Inferior parietal cortex (tissue), 1 donor: ENCODE results near the gene MAPK8IP3.

Experiments
- DNase-seq: peaks from one replicate; pipeline ENCODE4 v3.0.0-alpha.2; 2016; ENCODE audit errors: extremely low spot score

MAPK8IP3 gene

DNA sequence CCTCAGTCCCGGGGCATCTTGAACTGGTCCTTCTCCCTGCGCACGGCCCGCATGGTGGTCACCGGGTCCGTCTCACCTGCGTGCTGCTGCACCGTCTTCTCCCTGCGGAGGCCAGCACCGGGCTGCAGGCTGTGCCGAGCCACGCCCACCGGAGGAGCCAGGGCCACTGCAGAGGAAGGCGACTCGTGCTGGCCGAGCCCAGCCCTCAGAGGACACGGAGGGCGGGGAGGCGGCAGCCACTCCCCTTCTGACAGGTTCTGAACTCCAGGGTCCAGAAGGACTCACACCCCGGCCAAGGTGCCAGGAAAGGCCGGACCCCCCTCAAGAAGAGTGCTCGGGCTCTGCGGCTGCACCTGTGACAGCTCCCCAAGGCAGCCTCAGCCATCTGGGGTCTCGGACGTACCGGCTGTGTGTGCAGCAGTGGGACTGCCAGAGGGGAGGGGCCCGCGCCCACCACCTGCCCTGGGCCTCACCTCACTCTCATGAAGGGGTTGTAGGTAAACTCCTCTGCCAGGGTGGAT lies 103.3 kb downstream of the MAPK8IP3 start:
- DNase-seq: no peak

DNA sequence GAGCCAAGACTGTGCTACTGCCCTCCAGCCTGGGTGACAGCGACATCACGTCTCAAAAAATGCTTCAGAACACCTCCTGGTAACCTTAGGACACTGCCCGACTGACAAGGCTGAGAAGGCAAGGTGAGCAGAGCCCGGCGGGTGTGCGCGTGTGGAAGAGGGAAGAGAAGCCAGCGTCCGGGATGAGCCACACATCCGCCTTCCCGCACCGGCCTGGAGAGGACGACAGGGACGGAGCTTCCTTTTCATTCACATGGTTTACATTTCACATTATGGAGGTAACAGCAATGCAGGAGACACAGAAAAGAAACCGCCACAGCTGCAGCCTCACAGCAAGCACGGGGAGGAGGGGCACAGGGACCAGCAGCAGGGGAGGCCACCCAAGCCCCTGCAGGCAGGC lies 104.1 kb downstream of the MAPK8IP3 start:
- no peak for DNase-seq

DNA sequence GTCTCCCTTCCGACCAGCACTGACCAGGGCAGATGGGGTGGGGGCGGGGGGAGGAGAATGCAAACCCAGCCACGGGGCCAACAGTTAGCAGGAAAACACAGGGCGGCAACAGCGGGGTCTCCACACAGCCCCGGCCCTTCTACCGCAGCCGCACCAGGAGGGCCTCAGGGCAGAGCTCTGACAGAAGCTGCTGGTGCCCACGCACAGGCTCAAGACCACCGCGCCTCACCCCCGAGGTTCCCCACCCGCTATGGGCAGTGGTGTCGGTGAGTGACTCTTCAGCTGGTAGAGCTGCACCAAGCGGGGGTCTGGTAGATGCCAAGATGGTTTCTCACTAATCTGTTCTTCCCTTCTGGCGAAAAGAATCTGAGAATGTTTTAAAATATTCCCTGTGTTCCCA lies 104.5 kb downstream of the MAPK8IP3 start:
- DNase-seq: no peak

DNA sequence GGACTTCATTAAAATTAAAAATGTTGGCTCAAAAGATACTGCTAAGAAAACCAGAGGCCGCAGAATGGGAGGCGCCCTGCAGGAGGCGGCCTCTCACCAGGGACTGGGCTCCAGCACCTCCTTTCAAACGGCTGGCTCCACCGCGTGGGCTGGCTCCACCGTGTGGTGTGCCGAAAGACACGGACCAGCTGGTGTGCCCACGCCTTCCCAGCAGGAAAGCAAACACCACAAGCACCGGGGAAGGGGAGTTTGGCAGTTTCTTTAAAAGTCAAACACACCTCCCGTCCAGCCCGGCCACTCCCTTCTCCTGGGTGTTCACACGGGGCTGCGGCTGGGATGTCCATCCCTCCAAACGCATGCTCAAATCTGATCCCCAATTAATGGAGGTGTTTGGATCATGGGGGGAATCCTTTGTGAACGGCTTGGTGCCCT lies 106.8 kb downstream of the MAPK8IP3 start:
- peak; percentile 38 for DNase-seq

DNA sequence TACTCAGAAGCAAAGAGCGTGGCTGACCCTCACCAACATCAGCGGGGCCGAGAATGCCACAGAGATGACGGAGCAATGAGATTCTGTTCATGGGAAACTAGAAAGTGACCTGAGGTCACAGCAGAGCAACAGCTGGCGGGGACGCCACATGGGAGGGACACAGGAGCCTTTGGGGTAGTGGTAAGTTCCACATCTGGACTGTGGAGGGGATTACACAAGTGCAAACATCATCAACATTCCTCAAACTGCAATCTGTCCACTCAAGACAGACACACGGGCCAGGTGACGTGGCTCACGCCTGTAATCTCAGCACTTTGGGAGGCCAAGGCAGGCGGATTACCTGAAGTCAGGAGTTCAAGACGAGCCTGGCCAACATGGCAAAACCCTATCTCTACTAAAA lies 109.5 kb downstream of the MAPK8IP3 start:
- no peak for DNase-seq

DNA sequence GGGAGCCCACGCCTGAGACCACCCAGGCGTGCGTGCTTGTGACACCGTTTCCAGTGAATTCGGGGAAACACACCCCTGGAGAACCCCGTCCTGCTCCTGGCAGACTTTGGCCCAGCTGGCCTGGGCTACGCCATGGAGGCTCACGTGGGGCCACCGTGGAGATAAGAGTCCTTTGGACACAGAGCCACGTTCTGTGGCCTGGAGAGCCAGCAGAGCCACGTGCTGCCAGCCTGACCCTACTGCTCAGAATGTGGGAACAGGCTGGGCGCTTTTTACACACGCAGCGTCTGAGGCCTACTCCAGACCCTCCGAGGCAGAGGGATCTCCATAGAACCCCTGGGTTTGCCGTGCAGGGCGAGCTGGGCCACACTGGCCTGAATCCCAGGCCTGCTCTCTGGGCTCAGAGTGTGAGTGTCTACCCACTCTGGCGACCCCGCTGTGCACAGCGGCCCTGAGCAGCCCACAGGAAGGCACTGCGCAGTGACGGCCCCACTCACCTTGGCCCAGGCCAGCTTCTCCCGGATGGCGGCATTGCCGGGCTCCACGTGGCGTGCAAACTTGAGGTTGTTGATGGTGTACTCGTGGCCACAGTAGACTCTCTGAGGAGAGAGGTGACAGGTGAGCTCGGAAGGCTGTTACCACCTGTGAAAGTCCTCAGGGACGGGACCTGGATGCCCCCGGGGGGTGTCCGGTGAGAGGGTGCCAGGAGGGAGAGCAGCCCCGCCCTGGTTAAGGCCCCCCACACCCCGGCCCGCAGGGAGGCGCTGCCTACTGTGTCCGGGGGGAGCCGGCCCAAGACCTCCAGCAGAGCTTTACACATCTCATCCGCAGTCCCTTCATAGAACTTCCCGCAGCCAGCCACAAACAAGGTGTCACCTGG lies 110.6 kb downstream of the MAPK8IP3 start:
- DNase-seq: no peak

DNA sequence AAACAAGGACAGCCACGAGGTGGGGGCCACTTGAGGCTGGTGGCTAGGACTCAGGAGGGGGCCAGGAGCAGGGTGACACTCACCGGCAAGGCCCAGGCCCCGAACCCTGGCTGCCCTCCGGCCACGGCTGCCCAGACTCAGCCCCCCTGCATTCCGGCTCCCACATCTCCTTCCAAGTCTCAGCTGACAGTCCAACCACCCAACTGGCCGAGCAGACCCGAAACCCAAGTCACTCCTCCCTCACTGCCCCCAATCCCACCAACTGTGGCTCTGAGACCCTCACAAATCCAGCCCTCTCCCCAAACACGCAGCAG lies 111.2 kb downstream of the MAPK8IP3 start:
- DNase-seq: no peak

DNA sequence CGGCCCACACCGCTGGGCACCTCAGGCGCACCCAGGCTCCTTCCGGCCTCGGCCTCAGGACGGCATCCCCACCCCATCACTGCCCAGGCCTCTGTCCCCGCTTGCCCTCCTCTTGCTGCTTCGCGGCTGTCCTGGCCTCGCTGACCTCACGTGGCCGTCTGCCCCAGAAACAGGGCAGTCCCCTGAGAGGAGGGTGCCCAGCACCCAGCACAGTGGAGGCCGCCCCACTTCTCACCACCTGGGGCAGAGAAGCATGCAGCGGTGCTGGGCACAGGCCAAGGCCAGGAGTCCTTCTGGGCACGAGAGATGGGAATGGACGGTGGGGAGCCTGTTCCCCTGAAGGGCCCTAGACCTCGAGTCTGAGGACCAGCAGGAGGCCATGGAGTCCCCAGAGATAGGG lies 111.7 kb downstream of the MAPK8IP3 start:
- no peak for DNase-seq

DNA sequence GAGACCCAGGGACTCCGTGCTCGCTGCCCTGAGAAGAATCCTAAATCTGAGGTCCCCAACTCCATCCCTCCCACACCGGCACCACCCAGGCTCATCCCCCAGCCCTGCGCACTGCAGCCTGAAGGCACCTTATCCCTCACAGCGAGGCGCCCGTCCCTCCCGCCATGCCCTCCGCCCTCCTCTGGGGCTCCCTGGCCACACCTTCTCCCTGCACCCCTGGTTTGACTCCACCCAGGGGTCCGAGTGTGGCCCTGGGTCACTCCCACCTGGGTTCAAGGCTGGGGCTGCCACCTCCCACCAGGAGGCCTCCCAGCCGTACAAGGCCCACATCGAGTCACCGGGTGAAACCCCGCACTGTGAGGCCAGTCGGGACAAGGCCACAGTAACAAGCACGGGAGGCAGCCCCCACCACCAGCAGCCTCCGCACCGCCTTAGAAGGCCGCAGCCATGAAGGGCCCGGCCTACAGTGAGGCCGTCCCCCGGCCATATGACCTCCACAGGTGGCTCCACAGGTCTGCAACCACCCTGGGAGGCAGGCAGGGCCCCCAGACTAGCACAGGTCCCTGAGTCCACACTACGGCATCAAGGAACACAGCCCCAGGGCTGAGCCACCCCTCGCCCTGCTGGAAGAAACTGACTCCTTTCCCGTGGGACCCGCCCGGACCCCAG lies 112.3 kb downstream of the MAPK8IP3 start:
- no peak for DNase-seq

DNA sequence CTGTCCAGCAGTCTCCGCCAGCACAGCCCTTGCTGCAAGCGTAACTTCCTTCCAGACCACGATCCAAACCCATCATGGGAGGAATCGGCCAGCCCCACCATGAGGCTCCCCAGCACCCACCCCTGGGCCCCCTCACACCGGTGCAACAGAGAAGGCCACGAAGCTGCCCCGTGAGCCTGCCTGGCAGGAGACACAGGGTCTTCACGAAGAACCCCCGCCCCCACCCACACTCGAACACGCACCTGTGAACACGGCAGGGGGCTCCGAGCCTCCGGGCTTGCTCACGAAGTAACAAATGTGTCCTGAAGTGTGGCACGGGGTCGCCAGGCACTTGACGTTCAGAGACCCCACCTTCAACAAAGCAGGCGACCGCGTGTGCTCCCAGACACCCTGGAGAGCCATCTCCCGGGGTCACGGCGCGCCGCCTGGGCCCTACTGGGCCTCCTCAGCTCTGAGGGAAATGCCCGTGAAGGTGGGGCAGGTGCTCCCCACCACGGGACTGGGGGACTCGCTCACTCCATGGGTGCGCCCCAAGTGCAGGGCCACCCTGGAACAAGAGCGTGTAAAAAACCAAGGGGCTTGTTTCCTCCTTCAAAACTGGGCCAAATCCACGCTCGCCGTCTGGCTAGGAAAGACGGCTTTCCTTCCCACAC lies 113.0 kb downstream of the MAPK8IP3 start:
- no peak for DNase-seq

DNA sequence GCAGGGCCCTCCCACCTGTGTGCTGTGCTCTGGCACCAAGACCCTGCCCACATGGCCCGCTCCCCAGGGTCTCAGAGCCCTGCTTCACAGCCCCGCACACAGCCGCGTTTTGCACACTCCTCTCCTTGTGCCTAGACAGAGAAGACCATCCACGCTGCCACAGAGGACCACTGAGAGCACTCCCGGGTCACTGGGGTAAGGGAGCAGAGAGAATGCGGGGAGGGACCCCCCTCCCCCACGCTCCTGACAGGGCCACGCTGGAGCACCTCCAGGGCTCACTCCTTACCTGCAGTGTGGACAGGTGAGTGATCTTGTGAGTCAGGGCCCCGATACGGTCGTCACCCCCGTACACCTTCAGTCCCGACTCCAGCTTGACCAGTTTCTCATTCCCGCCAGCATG lies 113.6 kb downstream of the MAPK8IP3 start:
- no peak for DNase-seq
